Loucy (cell line): ENCODE results near the gene GAS2.

Source experiments
- H2AFZ ChIP-seq: fragments of 200-600 bp; sonication (generic); 2 replicates; pipeline ENCODE4 v1.6.0; 2016; ENCODE audit warnings: antibody characterized with exemption, mild to moderate bottlenecking, low read length, moderate library complexity
- H3F3A ChIP-seq: fragments of 200-600 bp; 2 replicates; pipeline ENCODE4 v1.6.0; 2016; ENCODE audit warnings: antibody characterized with exemption, low read depth, mild to moderate bottlenecking
- H3K27me3 ChIP-seq: fragments of 200-600 bp; sonication (generic); 2 replicates; pipeline ENCODE4 v1.6.1; 2014; ENCODE audit warnings: low read length, mild to moderate bottlenecking; ENCODE audit not compliant: insufficient read depth, poor library complexity, severe bottlenecking
- H3K36me3 ChIP-seq: fragments of 200-600 bp; sonication (generic); 2 replicates; pipeline ENCODE4 v1.6.1; 2016; ENCODE audit warnings: low read length; ENCODE audit not compliant: insufficient read depth
- H3K4me1 ChIP-seq: fragments of 200-600 bp; sonication (generic); 2 replicates; pipeline ENCODE4 v1.5.1; 2014; ENCODE audit warnings: low read length, mild to moderate bottlenecking; ENCODE audit not compliant: insufficient read depth, poor library complexity, severe bottlenecking
- H3K4me2 ChIP-seq: fragments of 200-600 bp; sonication (generic); 2 replicates; pipeline ENCODE4 v1.6.0; 2014; ENCODE audit warnings: antibody characterized with exemption, low read length, low read depth, mild to moderate bottlenecking; ENCODE audit not compliant: poor library complexity, severe bottlenecking
- H3K4me3 ChIP-seq: fragments of 200-600 bp; sonication (generic); 2 replicates; pipeline ENCODE4 v1.5.1; 2014; ENCODE audit warnings: low read length, mild to moderate bottlenecking, mixed read lengths; ENCODE audit not compliant: poor library complexity, severe bottlenecking
- H3K79me2 ChIP-seq: fragments of 200-600 bp; sonication (generic); 2 replicates; pipeline ENCODE4 v1.6.1; 2014; ENCODE audit warnings: low read length; ENCODE audit not compliant: insufficient read depth
- H3K9ac ChIP-seq: fragments of 200-600 bp; sonication (generic); 2 replicates; pipeline ENCODE4 v1.6.0; 2014; ENCODE audit warnings: mild to moderate bottlenecking, low read depth, low read length, moderate library complexity; ENCODE audit not compliant: poor library complexity, severe bottlenecking
- H3K9me2 ChIP-seq: fragments of 200-600 bp; sonication (generic); replicated peaks from 2 replicates; pipeline ENCODE4 v1.6.1; 2016; ENCODE audit warnings: low read depth, low read length, mixed read lengths
- H3K9me3 ChIP-seq: fragments of 200-600 bp; sonication (generic); 2 replicates; pipeline ENCODE4 v1.6.1; 2014; ENCODE audit warnings: mild to moderate bottlenecking, antibody characterized with exemption, low read length, low read depth; ENCODE audit not compliant: insufficient read depth
- H4K20me1 ChIP-seq: fragments of 200-600 bp; sonication (generic); 2 replicates; pipeline ENCODE4 v1.6.0; 2014; ENCODE audit warnings: antibody characterized with exemption, low read length, mild to moderate bottlenecking; ENCODE audit not compliant: insufficient read depth, poor library complexity, severe bottlenecking
- EZH2phosphoT487 ChIP-seq: fragments of 200-600 bp; IDR thresholded peaks from 2 replicates; pipeline ENCODE4 v1.6.1; 2018; ENCODE audit warnings: antibody characterized with exemption, mild to moderate bottlenecking, moderate library complexity, borderline replicate concordance
- TF ChIP-seq, protein P1 (sequence below): fragments of 200-600 bp; sonication (generic); conservative IDR thresholded peaks from 2 replicates; pipeline ENCODE4 v1.5.1; 2014; ENCODE audit warnings: mild to moderate bottlenecking, antibody characterized with exemption, low read length

GAS2 gene

DNA sequence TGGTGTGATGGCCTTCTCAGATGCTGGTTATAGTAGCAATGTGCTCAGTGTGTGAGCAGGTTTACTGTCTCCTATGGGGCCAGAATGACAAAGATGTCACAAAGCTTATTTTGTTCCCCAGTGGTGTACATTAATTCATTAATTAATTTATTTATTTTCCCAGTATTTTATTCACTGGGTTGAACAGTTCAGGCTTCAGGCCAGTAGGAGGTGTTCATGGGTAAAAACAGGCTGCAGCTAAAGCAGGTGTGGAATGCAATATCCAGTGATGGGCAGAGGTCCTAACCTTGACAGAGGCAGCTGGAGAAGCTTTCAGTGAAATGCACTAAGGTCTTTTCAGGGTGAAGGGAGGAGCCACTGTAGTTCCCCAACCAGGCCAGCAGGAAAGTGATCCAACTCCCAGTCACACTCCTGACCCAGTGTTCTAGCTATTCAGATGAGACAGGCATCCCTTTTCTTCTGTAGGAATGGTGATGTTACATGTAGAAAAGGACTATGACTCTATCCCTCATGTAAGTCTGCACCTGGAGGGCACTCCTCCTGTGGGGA lies 33.0 kb upstream of the GAS2 start:
- Histone ChIP-seq H3K4me2 (no peak overlapping the region), H3F3A (no peaks in the 10 kb centered on the region), H3K36me3 (no peaks in the 10 kb centered on the region), H3K9me3 (no peaks in the 10 kb centered on the region), H4K20me1 (no peaks in the 10 kb centered on the region), H3K4me3 (no peak overlapping the region), H3K4me1 (no peaks in the 10 kb centered on the region), H2AFZ (no peak overlapping the region), H3K9me2 (no peaks in the 10 kb centered on the region), H3K9ac (no peak overlapping the region), H3K79me2 (no peaks in the 10 kb centered on the region), H3K27me3 (no peaks in the 10 kb centered on the region)
- TF ChIP-seq, protein P1, sequence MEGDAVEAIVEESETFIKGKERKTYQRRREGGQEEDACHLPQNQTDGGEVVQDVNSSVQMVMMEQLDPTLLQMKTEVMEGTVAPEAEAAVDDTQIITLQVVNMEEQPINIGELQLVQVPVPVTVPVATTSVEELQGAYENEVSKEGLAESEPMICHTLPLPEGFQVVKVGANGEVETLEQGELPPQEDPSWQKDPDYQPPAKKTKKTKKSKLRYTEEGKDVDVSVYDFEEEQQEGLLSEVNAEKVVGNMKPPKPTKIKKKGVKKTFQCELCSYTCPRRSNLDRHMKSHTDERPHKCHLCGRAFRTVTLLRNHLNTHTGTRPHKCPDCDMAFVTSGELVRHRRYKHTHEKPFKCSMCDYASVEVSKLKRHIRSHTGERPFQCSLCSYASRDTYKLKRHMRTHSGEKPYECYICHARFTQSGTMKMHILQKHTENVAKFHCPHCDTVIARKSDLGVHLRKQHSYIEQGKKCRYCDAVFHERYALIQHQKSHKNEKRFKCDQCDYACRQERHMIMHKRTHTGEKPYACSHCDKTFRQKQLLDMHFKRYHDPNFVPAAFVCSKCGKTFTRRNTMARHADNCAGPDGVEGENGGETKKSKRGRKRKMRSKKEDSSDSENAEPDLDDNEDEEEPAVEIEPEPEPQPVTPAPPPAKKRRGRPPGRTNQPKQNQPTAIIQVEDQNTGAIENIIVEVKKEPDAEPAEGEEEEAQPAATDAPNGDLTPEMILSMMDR, result no peak; the same call in 1 of the 2 replicates
- TF ChIP-seq EZH2phosphoT487, result no peak

DNA sequence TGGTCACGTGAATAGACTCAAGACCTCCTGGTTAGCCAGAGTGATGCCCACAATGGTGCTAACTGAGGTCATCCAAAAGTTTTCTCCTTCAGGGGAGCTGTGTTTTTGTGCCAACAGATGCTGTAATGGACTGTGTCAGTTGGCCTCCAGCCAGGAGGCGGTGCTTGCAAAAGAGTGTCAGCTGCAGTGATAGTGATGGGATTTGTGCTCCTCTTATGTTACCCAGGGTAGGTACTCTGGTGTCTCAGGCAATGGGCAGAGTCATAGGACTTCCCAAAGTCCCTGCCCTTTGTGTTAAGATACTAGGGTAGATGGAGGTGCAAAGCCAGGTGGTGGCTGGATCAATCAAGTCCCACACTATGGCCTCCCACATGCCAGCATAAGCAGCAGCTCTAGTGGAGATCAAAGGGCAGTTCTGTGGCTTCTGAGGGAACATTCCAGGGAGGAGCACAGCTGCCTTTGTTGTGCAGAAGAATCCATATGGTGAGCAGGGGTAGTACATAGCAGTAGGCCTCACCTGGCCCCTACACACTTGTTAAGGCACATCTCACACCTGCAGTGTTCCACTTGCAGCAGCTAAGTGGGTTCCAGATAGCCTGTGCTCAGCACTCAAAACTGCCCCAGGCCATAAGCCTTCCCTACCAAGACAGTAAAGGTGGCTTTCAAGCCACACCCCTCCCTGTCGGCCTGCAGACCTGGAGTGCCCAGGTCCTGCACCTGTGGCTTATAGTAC lies 31.3 kb upstream of the GAS2 start:
- H3K27me3 ChIP-seq, result no peaks in the 10 kb centered on the region
- no peak overlapping the region for H3K4me2 ChIP-seq
- no peaks in the 10 kb centered on the region for H3K79me2 ChIP-seq
- no peaks in the 10 kb centered on the region for H4K20me1 ChIP-seq
- no peak overlapping the region for H2AFZ ChIP-seq
- TF ChIP-seq EZH2phosphoT487, result no peak
- TF ChIP-seq, protein P1, result no peak
- no peaks in the 10 kb centered on the region for H3K9me3 ChIP-seq
- no peak overlapping the region for H3K4me3 ChIP-seq
- no peaks in the 10 kb centered on the region for H3F3A ChIP-seq
- no peaks in the 10 kb centered on the region for H3K4me1 ChIP-seq
- no peaks in the 10 kb centered on the region for H3K36me3 ChIP-seq
- no peak overlapping the region for H3K9ac ChIP-seq
- H3K9me2 ChIP-seq, result no peaks in the 10 kb centered on the region

DNA sequence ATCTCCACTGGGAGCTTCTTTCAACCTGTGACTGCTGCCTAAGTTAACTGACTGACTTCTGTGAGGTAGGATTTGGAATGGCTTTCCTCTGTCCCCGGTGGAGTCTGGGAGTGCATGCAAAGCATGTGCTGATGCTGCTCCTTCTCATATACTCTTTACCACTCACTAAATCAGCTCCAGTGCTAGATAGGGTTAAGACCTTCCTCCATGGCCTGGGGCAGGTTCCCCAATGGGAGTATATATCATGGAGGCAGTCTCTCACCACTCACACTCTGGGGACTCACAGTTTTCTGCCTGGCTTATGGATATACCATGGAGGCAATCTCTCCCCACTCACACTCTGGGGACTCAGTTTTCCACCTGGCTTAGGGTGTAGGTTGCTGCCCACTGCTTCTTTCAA lies 30.7 kb upstream of the GAS2 start:
- no peaks in the 10 kb centered on the region for H4K20me1 ChIP-seq
- H3K9ac ChIP-seq, result no peak overlapping the region
- H3K9me3 ChIP-seq, result no peaks in the 10 kb centered on the region
- no peak overlapping the region for H2AFZ ChIP-seq
- H3K4me1 ChIP-seq, result no peaks in the 10 kb centered on the region
- no peak overlapping the region for H3K4me3 ChIP-seq
- H3K4me2 ChIP-seq, result no peak overlapping the region
- TF ChIP-seq, protein P1, result no peak
- no peak for TF ChIP-seq EZH2phosphoT487
- no peaks in the 10 kb centered on the region for H3K36me3 ChIP-seq
- no peaks in the 10 kb centered on the region for H3K27me3 ChIP-seq
- H3K79me2 ChIP-seq, result no peaks in the 10 kb centered on the region
- no peaks in the 10 kb centered on the region for H3K9me2 ChIP-seq
- H3F3A ChIP-seq, result no peaks in the 10 kb centered on the region
